Peyer's patch (tissue), 4 donors: ENCODE measurements around the gene FRMD4A.

Source experiments
- POLR2A ChIP-seq, 2 donors: fragments of 450-650 bp; IDR thresholded peaks; one replicate each; pipeline ENCODE4 v1.5.1; 2017; ENCODE audit warnings: antibody characterized with exemption in 2 of 2, mild to moderate bottlenecking in 2 of 2, moderate library complexity in 2 of 2
- TF ChIP-seq, protein P1 (sequence below), 6 experiments: fragments of 450-650 bp in 4 of 6; fragments of 200-600 bp in 2 of 6; sonication (generic) in 1 of 6; IDR thresholded peaks; one replicate each; pipeline ENCODE4 v1.5.1; 2017 to 2019; ENCODE audit warnings: antibody characterized with exemption in 6 of 6, mild to moderate bottlenecking in 3 of 6, moderate library complexity in 1 of 6

GRCh38 chr10:14205233-14205632 lies 125.5 kb downstream of the FRMD4A start:
- TF ChIP-seq, protein P1, sequence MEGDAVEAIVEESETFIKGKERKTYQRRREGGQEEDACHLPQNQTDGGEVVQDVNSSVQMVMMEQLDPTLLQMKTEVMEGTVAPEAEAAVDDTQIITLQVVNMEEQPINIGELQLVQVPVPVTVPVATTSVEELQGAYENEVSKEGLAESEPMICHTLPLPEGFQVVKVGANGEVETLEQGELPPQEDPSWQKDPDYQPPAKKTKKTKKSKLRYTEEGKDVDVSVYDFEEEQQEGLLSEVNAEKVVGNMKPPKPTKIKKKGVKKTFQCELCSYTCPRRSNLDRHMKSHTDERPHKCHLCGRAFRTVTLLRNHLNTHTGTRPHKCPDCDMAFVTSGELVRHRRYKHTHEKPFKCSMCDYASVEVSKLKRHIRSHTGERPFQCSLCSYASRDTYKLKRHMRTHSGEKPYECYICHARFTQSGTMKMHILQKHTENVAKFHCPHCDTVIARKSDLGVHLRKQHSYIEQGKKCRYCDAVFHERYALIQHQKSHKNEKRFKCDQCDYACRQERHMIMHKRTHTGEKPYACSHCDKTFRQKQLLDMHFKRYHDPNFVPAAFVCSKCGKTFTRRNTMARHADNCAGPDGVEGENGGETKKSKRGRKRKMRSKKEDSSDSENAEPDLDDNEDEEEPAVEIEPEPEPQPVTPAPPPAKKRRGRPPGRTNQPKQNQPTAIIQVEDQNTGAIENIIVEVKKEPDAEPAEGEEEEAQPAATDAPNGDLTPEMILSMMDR (IDR thresholded peaks at IDR 0.05), result no peak
- no peak for TF ChIP-seq POLR2A (IDR thresholded peaks at IDR 0.05)
